ENCODE results near the gene ZC3H12A.
"Not testable (repeated sequence)": the region's sequence is repeated elsewhere in the genome, so short reads cannot be mapped to it uniquely, and the experiment has no call there.

Gene ZC3H12A

DNA sequence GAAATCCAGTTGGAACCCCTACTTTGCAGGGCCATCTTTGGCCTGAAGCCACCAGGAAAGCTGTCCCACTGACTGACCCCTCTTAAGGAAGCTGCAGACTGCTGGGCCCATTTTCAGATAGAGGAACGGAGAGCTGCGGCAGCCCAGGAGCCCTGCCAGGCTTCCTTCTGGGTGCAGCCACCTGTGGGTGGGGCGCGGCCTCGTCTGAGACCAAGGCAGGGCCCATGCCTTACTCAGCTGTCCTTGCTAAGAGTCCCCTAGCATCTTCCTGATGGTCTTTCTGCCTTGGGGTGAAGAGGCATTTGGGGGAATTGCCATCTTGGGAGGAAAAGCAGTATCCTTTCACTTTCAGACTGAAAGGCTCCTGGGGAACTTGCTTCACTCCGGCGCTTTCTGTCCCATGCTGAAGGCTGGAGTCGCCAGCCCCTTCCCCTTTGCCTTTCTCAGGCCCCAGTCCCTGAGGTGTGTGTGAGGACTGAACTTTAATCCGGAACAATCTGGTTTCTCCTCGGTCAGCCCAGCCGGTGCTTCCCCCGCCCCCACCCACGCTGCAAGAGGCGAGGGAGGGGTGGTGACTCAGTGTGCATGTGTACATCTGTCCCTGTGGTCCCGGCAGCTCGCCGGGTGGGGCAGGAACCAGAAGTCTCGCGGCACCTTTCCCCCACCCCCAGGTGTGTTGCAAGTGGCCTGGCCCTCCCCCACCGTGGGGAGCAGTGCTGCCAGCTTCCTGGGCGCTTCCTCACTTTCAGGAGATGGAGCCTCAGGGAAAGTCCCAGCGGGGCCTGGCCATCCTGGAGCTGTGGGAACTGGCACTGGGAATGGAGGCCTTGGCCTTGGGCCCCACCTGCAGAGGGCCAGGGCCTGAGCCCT lies 5.1 kb downstream of the ZC3H12A start:
- DNase-seq, result no peak

DNA sequence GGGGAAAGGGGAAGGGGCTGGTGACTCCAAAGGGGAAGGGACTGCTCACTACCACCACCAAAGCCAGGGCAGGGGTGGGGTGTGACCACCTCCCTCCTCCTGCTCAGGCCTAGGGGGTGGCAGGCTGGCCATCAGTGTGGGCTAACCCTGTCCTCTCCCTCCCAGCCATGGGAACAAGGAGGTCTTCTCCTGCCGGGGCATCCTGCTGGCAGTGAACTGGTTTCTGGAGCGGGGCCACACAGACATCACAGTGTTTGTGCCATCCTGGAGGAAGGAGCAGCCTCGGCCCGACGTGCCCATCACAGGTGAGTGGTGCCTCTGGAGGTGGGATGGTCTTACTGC lies 5.7 kb downstream of the ZC3H12A start:
- DNase-seq, result no peak

DNA sequence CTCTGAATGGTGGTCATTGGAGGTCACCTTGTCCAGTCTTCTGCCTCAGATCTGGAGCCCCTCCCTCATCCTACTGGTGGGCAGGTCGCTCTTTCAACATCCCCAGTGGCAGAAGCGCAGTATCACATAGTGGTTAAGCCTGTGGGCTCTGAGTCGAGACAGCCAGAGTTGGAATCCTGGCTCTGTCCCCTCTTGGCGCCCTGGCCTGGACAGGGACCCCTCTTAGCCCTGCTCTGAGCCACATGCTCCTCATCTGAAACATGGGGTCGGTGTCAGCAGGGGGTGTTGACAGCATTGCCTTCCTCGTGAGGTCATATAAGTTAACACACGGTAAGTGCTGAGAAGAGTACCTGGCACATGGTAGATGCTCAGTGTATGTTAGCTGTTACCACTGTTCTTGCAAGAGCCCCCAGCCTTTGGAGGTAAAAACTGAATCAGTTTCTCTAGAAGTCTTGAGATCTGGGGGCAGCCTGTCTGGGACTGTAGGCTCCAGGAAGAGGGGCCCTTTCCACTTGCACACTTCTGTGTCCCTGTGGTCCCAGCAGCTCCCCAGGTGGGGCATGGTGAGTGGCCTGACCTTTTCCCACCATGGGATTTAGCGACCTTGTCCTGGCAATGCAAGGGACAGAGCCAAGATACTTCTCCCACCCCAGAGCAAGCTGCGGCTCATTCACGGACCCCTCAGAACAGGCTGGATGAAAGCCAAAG lies 6.4 kb downstream of the ZC3H12A start:
- DNase-seq, result no peak

DNA sequence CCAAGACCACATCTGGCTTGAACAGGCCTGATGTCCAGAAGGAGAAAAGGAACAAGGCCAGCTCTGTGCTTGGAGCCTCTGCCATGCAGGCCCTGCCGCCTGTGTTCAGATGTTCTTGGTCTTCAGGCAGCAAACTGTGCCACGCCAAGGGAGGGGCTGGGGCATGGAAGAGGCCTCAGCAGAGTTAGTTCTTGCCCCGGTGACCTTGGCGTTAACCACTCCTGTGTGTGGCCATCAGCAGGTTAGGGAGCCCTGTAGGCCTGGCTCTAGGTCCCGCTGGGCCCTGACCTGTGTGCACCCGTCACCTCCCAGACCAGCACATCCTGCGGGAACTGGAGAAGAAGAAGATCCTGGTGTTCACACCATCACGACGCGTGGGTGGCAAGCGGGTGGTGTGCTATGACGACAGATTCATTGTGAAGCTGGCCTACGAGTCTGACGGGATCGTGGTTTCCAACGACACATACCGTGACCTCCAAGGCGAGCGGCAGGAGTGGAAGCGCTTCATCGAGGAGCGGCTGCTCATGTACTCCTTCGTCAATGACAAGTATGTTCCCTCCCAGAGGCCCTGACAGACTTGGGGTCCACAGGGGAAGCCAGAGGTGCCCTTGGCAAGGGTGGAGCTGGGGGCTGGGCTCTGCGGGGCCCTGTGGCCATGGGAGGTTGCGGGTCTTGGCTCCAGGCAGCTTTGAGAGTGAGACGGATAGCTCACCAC lies 7.1 kb downstream of the ZC3H12A start:
- DNase-seq, result no peak

DNA sequence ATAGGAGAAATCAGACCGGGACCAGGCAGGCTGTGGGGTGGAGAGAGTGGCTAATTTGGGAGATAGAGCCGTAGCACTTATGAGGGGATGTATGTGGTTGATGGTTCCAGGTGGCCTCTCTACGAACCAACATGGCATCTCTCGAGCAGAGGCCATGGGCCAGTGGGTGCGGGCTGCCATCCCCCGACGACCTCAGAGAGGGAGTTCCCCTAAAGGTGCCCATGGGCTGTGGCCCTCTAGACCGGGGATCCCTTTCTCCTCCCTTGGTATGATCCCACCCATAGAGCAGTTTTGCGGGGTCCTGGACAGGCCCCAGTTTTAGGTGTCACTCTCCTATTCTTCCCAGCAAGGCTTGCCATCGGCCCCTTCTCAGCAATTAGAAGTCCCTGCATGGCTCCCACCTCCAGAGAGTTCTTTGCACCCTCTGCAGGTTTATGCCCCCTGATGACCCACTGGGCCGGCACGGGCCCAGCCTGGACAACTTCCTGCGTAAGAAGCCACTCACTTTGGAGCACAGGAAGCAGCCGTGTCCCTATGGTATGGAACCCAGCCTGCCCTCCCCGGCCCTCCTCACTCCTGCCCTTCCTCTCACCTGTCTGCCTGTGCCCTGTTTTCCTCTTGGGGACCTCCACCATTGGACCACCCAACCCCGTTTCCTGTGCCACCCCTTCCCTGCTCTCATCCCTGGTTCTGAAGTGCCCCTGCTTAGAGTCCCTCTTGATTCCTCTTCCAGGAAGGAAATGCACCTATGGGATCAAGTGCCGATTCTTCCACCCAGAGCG lies 7.8 kb downstream of the ZC3H12A start:
- no peak for DNase-seq

DNA sequence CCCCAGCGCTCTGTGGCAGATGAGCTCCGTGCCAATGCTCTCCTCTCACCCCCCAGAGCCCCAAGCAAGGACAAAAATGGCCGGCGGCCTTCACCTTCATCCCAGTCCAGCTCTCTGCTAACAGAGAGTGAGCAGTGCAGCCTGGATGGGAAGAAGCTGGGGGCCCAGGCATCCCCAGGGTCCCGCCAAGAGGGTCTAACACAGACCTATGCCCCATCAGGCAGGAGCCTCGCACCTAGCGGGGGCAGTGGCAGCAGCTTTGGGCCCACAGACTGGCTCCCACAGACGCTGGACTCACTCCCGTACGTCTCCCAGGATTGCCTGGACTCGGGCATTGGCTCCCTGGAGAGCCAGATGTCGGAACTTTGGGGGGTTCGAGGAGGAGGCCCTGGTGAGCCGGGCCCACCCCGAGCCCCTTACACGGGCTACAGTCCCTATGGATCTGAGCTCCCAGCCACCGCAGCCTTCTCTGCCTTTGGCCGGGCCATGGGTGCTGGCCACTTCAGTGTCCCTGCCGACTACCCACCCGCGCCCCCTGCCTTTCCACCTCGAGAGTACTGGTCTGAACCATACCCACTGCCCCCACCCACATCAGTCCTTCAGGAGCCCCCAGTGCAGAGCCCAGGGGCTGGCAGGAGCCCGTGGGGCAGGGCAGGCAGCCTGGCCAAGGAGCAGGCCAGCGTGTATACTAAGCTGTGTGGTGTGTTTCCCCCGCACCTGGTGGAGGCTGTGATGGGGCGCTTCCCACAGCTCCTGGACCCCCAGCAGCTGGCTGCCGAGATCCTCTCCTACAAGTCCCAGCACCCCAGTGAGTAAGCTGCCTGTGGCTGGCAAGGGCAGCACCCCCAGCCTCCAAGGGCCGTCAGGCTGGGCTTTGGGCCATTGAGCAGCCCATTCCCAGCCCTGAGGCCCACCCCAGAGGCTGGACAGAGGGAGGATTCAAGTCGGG lies 8.7 kb downstream of the ZC3H12A start:
- no peak for DNase-seq

DNA sequence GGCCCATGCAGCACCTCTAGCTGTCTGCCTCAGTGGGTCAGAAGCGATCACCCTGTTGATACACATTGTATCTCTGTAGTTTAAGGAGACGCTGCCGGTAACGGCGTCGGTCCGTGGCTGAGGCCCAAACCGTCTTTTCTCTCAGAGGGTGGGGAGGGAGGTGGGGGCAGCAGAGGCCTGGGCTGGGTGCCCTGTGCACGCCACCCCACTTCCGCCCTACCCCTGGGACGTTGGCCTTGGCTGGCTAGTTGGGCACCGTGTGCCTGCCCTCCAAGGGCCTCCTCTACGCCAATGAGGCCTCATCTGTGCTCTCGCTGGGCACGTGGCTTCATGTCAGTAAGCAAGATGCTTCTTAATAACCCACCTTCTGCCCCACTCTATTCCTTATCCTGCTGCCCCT lies 9.4 kb downstream of the ZC3H12A start:
- no peak for DNase-seq

DNA sequence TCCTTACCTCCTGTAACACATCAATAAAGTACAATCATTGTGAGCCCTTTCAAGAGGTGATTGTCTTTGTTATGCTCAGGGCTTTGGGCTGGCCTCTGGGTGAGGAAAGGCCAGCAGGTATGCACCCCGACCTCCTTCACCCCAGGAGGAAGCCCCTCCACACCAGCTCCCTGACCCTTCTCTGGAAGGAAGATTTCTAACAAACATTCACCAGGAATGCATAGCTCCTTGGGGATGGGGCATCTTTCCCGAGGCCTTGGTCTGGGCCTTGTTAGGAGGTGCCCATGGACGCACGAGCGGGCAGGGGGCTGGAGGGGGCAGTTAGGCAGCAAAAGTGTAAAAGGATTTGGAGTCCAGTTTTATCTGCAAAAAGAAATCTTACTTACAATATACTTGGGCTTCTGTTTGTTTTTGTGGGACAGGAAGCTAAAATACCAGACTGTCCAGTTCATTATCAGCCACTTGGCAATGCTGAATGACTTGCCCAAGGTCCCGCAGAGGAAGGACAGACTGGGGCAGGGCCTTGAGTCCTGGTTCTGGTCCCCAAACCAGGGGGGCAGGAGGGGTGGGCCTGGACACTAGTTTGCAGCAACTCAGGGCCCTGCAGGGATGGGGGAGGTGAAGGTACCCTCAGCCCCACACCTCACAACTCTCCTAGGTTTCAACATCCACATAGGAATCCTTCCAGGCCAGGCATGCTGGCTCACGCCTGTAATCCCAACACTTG lies 10.1 kb downstream of the ZC3H12A start:
- no peak for DNase-seq

DNA sequence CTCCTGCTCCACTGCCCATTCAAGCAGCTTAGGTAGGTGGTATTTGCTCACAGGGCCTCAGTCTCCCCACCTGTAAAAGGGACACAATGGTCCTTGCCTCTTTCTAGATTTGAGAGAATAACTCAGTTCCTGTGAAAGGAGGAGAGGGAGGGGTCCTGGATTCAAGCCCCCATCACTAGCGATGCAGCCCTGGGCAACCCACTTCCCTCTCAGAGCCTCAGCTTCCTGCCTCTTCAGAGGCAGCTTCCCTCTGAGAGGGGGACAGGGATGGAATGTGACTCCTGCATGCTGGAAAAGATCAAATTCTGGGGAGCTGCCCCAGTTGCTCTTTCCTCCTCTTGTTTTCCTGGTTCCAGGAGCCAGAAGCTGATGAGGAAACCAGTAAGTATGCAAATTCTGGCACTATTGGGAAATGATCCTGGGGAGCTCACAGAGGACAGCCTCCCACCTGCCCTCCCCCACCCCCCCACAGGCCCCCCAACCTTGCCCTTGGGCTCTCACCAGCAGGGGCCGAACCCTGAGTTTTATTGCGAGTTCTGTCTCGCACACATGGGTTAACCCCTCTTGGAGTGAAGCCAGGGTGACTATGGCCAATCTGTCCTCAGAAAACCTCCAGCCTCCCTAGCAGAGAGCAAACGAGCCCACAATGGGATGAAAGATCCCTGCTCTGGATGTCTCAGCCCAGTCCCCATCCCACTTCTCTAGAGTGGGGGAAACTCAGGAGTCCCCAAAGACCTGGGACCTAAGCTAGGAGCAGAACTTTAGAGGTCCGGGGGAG lies 11.7 kb downstream of the ZC3H12A start:
- DNase-seq, result no peak

DNA sequence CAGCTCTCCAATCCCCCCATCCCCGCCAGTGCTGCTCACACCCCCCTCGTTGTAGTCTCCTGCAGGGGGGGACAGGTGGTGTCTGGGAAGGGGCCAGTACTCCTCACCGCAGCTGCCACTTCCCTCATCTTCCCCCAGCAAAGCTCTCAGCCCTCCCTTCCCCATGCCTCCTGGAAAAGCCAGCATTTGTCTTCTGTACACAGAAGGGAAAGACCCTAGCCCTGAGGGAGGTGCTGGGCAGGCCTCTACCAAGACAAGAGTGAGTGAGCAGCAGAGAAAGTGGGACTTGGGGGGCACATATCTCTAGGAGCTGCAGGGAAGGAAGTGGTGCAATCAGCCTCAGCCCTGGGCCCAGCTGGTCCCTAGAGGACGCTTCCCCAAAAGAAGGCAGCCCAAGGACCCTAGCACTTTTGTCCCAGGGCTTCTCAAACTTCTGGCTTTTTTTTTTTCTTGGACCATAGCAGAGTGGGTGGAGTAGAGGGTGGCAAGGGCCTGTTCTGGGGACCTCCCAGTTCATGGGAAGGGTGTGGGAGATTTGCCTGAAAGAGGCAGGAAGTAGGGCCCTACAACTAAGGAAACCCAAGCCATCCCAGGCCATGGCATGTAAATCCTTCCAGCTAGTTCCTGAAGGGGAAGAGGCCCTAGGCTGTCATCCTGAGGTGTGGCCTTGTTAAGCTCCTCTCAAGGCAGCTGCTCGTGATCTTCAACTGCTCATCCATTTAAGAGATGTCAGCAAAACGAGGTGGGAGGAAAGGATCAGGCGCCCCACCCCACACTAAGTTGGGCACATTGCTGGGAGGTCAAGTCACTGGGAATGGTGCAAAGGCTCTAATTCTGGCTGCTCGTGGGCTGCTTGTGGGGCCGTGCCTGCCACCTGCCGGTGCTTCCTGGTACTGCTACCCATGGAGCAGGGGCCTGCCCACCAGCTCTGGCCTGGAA lies 12.6 kb downstream of the ZC3H12A start:
- no peak for DNase-seq

DNA sequence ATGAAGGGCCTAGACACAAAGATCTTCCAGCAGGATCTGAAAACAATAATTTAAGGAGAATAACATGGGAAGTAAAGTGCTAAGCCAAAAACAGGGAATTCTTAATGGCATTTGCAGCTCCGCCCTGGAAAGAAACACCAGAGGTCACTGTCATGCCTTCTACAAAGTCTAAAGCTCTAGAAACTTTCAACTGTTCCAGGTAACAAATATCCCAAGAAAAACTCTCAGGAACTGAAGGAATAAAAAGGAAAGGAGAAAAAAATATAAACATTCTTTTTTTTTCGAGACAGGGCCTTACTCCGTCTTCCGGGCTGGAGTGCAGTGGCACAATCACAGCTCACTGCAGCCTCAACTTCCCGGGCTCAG lies 13.2 kb downstream of the ZC3H12A start:
- no peak for DNase-seq

DNA sequence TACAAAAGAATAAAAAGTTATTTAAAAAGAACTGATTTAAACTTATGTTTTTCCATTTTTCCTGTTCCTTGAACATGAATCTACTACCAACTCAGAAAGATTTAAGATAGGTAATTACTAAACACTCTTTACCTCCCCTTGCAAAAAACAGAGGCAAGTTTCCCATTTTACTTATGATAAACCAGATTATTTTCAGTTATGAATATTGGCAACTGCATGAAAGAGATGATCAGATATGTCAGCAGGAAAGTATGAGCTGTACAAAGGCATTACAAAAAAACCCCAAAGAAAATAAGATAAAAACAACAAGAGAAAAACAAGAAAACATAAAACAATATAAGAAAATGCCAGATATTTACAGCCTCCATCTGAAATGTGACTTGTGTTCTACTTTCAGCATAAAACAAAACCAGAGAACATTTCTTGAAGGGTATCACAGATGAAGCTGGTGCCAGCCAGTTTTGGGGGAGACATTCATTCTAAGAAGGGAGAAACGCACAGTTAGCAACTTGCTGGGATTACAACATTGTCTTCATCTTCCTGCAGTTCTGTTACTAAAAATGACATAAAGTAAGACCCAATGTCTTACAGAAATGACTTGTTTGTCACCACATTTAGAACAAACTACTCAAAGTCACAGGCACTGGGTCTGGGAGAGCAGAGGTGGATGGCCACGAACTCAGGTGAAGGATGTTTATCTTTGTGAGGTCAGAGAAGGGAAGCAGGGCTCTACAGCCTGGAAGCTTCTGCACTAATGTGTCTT lies 19.1 kb downstream of the ZC3H12A start:
- DNase-seq, result no peak

DNA sequence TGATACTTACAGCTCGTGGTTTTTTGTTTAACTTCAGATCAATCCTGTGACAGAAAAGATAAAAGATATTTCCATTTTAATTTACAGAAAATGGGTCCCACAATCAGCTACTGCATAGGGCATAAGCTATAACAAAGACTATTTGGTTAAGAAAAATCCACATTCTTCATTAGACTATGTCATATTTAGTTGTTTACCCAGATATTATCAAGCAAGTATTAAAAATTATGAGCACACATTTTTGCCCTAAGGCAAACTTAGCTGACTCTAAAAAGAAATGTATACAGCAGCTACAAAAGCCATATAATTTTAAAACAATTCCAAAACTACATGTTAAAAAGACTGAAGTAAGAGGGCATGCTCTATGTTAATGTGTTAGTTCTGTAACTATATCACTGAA lies 21.5 kb downstream of the ZC3H12A start:
- no peak for DNase-seq

DNA sequence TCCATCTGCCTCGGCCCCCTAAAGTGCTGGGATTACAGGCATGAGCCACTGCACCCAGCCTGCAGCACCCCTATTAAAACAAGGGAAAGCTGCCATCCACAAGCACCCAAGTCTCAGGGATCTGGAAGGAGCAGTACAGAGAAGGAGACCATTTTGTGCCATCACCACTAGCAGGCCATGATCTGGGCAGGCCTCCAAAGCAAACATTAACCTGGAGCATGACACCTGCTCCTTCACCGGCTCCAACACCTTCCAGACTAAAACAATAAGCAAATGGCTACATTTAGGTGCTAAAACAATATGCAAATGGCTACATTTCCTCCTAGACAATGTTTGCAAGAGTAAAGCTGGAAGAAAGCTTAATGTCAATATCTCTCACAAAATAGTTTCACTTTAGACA lies 23.5 kb downstream of the ZC3H12A start:
- no peak for DNase-seq

DNA sequence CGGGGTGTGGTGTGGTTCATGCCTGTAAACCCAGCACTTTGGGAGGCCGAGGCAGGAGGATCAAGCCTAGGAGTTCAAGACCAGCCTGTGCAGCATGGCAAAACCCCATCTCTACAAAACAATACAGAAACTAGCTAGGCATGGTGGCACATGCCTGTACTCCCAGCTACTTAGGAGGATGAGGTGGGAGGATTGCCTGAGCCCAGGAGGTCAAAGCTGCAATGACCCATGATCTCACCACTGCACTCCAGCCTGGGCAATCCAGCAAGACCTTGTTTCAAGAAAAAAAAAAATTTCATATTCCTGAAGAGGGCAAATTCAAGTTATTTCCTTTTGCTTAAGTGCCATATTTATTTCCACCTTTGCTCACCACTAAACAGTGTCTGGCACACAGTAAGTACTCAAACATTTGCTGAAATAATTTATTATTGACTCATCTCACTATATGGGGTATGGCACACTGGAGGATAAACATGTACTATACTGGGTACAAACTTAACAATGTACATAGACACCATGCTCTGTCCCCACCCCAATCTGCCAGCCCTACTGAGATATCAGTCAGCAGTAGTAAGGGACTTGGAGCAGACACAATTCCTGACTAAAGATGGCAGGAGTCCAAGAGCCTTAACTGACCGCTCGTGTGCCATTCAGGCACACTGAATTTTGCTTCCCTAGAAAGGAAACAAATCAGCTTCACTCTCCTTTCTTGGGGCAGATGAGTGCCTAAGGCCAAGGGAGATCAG lies 24.7 kb downstream of the ZC3H12A start:
- no peak for DNase-seq

DNA sequence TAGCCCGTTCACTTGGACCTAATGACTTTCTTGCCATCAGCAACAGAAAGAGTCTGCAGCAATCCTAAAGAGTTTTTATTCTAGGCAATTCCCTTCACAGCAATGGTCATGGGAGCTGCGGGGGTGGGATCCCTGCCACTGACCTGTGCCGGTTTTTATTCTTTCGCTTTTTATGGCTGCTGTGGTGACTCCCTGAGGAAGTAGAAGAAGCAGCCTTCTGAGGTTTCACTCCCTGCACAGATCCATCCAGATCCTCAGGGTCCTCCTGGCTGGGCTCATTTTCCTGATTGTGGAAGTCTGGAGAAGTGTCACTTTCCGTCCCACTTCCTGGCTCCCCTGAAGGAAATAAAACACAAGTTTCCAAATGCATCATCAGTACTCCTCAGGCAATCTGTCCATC lies 27.3 kb downstream of the ZC3H12A start:
- DNase-seq, result no peak

DNA sequence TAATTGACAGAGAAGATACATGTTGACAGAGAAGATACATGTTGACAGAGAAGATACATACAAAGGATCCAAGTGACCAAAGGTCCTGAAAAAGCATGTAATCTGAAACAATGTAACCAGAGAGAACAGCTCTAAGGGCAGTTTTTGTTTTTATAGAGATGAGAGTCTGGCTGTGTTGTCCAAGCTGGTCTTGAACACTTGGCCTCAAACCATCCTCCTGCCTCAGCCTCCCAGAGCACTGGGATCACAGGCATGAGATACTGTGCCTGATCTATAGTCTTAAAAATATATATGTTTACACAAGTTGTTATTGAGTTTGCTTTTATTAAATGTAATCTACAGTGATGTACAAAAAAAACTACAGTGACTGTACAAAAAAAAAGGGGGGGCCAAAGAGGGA lies 27.7 kb downstream of the ZC3H12A start:
- DNase-seq, result no peak

DNA sequence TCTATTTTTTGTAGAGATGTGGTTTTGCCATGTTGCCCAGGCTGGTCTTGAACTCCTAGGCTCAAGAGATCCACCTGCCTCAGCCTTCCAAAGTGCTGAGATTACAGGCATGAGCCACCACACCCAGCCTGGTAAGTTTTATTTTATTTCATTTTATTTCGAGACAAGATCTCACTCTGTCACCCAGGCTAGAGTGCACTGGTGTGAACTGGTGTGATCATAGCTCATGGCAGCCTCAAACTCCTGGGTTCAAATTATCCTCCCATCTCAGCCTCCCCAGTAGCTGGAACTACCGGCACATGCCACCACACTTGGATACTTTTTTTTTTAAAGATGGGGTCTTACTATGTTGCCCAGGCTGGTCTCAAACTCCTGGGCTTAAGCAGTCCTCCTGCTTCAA lies 28.4 kb downstream of the ZC3H12A start:
- not testable (repeated sequence) for DNase-seq

Data from NCI-H187 treated with DMSO at 0.1 percent for 48 hours (cell line).